ENCODE results near the gene TMEM132E.

DNA sequence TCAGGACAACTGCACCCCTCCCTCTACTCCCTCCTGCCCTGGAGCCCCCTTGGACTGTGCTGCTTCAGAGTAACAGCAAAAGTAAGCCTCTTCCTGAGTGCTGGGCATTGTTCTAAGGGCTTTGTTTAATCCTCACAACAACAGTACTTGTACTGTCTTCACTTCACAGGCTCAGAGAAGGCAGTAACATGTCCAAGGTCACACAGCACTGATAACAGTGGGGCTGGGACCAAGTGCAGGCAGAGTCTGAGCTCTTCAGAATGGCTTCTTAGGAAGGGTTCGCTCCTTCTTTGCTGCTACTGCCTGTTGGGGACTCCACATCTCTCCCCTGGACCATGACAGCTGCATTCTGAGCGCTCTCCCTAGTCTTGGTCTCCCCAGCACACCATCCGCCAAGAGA, 24.6 kb downstream of the TMEM132E start:
- TF ChIP-seq, protein P1, sequence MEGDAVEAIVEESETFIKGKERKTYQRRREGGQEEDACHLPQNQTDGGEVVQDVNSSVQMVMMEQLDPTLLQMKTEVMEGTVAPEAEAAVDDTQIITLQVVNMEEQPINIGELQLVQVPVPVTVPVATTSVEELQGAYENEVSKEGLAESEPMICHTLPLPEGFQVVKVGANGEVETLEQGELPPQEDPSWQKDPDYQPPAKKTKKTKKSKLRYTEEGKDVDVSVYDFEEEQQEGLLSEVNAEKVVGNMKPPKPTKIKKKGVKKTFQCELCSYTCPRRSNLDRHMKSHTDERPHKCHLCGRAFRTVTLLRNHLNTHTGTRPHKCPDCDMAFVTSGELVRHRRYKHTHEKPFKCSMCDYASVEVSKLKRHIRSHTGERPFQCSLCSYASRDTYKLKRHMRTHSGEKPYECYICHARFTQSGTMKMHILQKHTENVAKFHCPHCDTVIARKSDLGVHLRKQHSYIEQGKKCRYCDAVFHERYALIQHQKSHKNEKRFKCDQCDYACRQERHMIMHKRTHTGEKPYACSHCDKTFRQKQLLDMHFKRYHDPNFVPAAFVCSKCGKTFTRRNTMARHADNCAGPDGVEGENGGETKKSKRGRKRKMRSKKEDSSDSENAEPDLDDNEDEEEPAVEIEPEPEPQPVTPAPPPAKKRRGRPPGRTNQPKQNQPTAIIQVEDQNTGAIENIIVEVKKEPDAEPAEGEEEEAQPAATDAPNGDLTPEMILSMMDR (IDR thresholded peaks at IDR 0.05 in 8 of 11, conservative IDR thresholded peaks at IDR 0.05 in 3 of 11) = no peak
- no peak for TF ChIP-seq POLR2AphosphoS5 (IDR thresholded peaks at IDR 0.05)
